H9 (cell line): ENCODE measurements around the gene PCNX2. TPM values are rescaled to one million over a fixed set of nuclear protein-coding genes. Genes with fewer than 3 reads are reported as not detected.

Source experiments
- DNase-seq: peaks from one replicate; pipeline ENCODE4 v3.0.0-alpha.2; 2017
- H2AFZ ChIP-seq: one replicate; pipeline ENCODE4 v1.6.1; 2013; ENCODE audit warnings: mild to moderate bottlenecking, low read length, control low read depth, moderate library complexity
- H2AK5ac ChIP-seq: 2 replicates; pipeline ENCODE4 v1.6.1; 2013; ENCODE audit warnings: low read length, control low read depth, mixed read lengths; ENCODE audit not compliant: insufficient read length
- H2BK120ac ChIP-seq: one replicate; pipeline ENCODE4 v1.6.1; 2013; ENCODE audit warnings: low read depth, mild to moderate bottlenecking, low read length, control low read depth, inconsistent platforms; ENCODE audit not compliant: poor library complexity, severe bottlenecking
- H2BK12ac ChIP-seq: 2 replicates; pipeline ENCODE4 v1.6.1; 2013; ENCODE audit warnings: low read length, control low read depth, mixed read lengths, low read depth; ENCODE audit not compliant: insufficient read length
- H2BK15ac ChIP-seq: 2 replicates; pipeline ENCODE4 v1.6.1; 2013; ENCODE audit warnings: low read depth, low read length, control low read depth
- H2BK20ac ChIP-seq: one replicate; pipeline ENCODE4 v1.6.1; 2013; ENCODE audit warnings: low read depth, mild to moderate bottlenecking, low read length, control low read depth, inconsistent platforms; ENCODE audit not compliant: poor library complexity, severe bottlenecking
- H2BK5ac ChIP-seq: 2 replicates; pipeline ENCODE4 v1.6.1; 2013; ENCODE audit warnings: low read length, control low read depth, mixed read lengths; ENCODE audit not compliant: insufficient read length
- H3K14ac ChIP-seq: 2 replicates; pipeline ENCODE4 v1.6.1; 2013; ENCODE audit warnings: low read length, control low read depth; ENCODE audit not compliant: insufficient read depth
- H3K18ac ChIP-seq: 2 replicates; pipeline ENCODE4 v1.6.1; 2013; ENCODE audit warnings: low read depth, mild to moderate bottlenecking, mixed read lengths, low read length, control low read depth; ENCODE audit not compliant: insufficient read length
- H3K23ac ChIP-seq: 2 replicates; pipeline ENCODE4 v1.6.1; 2013; ENCODE audit warnings: low read length, control low read depth, mixed read lengths, low read depth; ENCODE audit not compliant: insufficient read length
- H3K23me2 ChIP-seq: 2 replicates; pipeline ENCODE4 v1.6.1; 2013; ENCODE audit warnings: low read depth, mild to moderate bottlenecking, mixed read lengths, low read length, control low read depth; ENCODE audit not compliant: insufficient read length, poor library complexity, severe bottlenecking
- H3K27ac ChIP-seq: 2 replicates; pipeline ENCODE4 v1.5.1; 2013; ENCODE audit warnings: low read length, control low read depth, mixed read lengths, low read depth; ENCODE audit not compliant: insufficient read length
- H3K27me3 ChIP-seq: 2 replicates; pipeline ENCODE4 v1.6.1; 2013; ENCODE audit warnings: low read length, control low read depth, inconsistent platforms; ENCODE audit not compliant: insufficient read depth
- H3K4ac ChIP-seq: 2 replicates; pipeline ENCODE4 v1.6.1; 2013; ENCODE audit warnings: low read depth, mild to moderate bottlenecking, control low read depth, inconsistent platforms, low read length, moderate library complexity
- H3K4me1 ChIP-seq: 2 replicates; pipeline ENCODE4 v1.6.1; 2013; ENCODE audit warnings: low read length, control low read depth, inconsistent platforms; ENCODE audit not compliant: insufficient read depth
- H3K4me2 ChIP-seq: 2 replicates; pipeline ENCODE4 v1.6.1; 2013; ENCODE audit warnings: low read length, control low read depth, mixed read lengths; ENCODE audit not compliant: insufficient read length, insufficient read depth
- H3K56ac ChIP-seq: 2 replicates; pipeline ENCODE4 v1.6.1; 2013; ENCODE audit warnings: low read depth, mild to moderate bottlenecking, mixed read lengths, low read length, control low read depth; ENCODE audit not compliant: insufficient read length
- H3K79me1 ChIP-seq: 2 replicates; pipeline ENCODE4 v1.6.1; 2013; ENCODE audit warnings: low read depth, mild to moderate bottlenecking, moderate library complexity, low read length, control low read depth, inconsistent platforms; ENCODE audit not compliant: insufficient read depth, poor library complexity, severe bottlenecking
- H3K79me2 ChIP-seq: 2 replicates; pipeline ENCODE4 v1.6.1; 2013; ENCODE audit warnings: low read length, control low read depth, inconsistent platforms; ENCODE audit not compliant: insufficient read depth
- H3K9ac ChIP-seq: 2 replicates; pipeline ENCODE4 v1.6.1; 2013; ENCODE audit warnings: low read length, control low read depth, mixed read lengths; ENCODE audit not compliant: insufficient read length; ENCODE audit errors: extremely low read depth
- H3K9me3 ChIP-seq: one replicate; pipeline ENCODE4 v1.6.1; 2013; ENCODE audit warnings: low read depth, low read length, inconsistent platforms; ENCODE audit not compliant: control insufficient read depth
- H3T11ph ChIP-seq: one replicate; pipeline ENCODE4 v1.6.1; 2013; ENCODE audit warnings: mild to moderate bottlenecking, low read length, control low read depth, inconsistent platforms
- H4K20me1 ChIP-seq: one replicate; pipeline ENCODE4 v1.6.1; 2013; ENCODE audit not compliant: control insufficient read depth, insufficient read length, insufficient read depth
- H4K5ac ChIP-seq: 2 replicates; pipeline ENCODE4 v1.6.1; 2013; ENCODE audit warnings: low read depth, mild to moderate bottlenecking, mixed read lengths, low read length, control low read depth; ENCODE audit not compliant: insufficient read length
- H4K8ac ChIP-seq: replicated peaks from 2 replicates; pipeline ENCODE4 v1.6.1; 2013; ENCODE audit warnings: low read length, control low read depth, mixed read lengths, low read depth; ENCODE audit not compliant: insufficient read length
- H4K91ac ChIP-seq: 2 replicates; pipeline ENCODE4 v1.6.1; 2013; ENCODE audit warnings: low read depth, mild to moderate bottlenecking, moderate library complexity, mixed read lengths, low read length, control low read depth; ENCODE audit not compliant: insufficient read length
- H3K27ac Mint-ChIP-seq, 3 experiments: 2 replicates in 2 of 3; 3 replicates in 1 of 3; pipeline ENCODE4 v1.8.0; 2020 to 2021; ENCODE audit warnings: mixed read lengths in 3 of 3, mild to moderate bottlenecking in 1 of 3, moderate library complexity in 1 of 3
- H3K27me3 Mint-ChIP-seq: 2 replicates; pipeline ENCODE4 v1.8.0; 2021; ENCODE audit warnings: low read depth, mild to moderate bottlenecking, moderate library complexity, mixed read lengths
- H3K36me3 Mint-ChIP-seq, 3 experiments: 2 replicates in 2 of 3; 3 replicates in 1 of 3; pipeline ENCODE4 v1.8.0; 2020 to 2021; ENCODE audit warnings: low read depth in 3 of 3, mixed read lengths in 3 of 3; ENCODE audit not compliant: insufficient read depth in 1 of 3
- H3K4me1 Mint-ChIP-seq, 2 experiments: 2 replicates each; pipeline ENCODE4 v1.8.0; 2020; ENCODE audit warnings: mixed read lengths in 2 of 2
- H3K4me3 Mint-ChIP-seq, 2 experiments: 2 replicates in 1 of 2; 3 replicates in 1 of 2; pipeline ENCODE4 v1.8.0; 2020 to 2021; ENCODE audit warnings: mild to moderate bottlenecking in 2 of 2, mixed read lengths in 2 of 2, moderate library complexity in 1 of 2
- H3K9me3 Mint-ChIP-seq, 2 experiments: 2 replicates in 1 of 2; 3 replicates in 1 of 2; pipeline ENCODE4 v1.8.0; 2020; ENCODE audit warnings: mild to moderate bottlenecking in 2 of 2, mixed read lengths in 2 of 2, moderate library complexity in 1 of 2
- CTCF ChIP-seq: fragments of 200-600 bp; sonication (generic); conservative IDR thresholded peaks from 3 replicates; pipeline ENCODE4 v1.8.0; 2021; ENCODE audit warnings: antibody characterized with exemption, mild to moderate bottlenecking
- WGBS: extraction: QIAGEN DNeasy Blood & Tissue Kit; methylation state at CpG from one replicate; pipeline ENCODE4 v1.1.7; 2013; ENCODE audit warnings: missing lambda C conversion rate, low lambda C conversion rate, mixed read lengths; ENCODE audit not compliant: insufficient read length; ENCODE audit errors: extremely low coverage; 5-methylcytosine and 5-hydroxymethylcytosine counted together
- total RNA-seq: library from RNA; stranded (reverse); gene quantifications from 2 replicates; pipeline ENCODE4 v1.2.1, GENCODE V29; 2021

PCNX2 gene
- total RNA-seq, 1 experiment from 2014 or later: 45.1 TPM

GRCh38 chr1:233064988-233065387 lies 230.5 kb downstream of the PCNX2 start:
- Histone ChIP-seq H4K8ac (no peak overlapping the region), H3K4me2 (no peak overlapping the region), H3K9me3 (no peaks in the 10 kb centered on the region), H3T11ph (no peak overlapping the region), H2BK15ac (no peak overlapping the region), H3K79me2 (no peaks in the 10 kb centered on the region), H2AFZ (no peak overlapping the region), H4K91ac (no peak overlapping the region), H3K9ac (no peak overlapping the region), H3K79me1 (no peaks in the 10 kb centered on the region), H3K56ac (no peak overlapping the region), H4K20me1 (no peaks in the 10 kb centered on the region), H2BK5ac (no peak overlapping the region), H4K5ac (no peak overlapping the region), H2AK5ac (no peak overlapping the region), H2BK20ac (no peak overlapping the region), H3K18ac (no peak overlapping the region), H3K23ac (no peak overlapping the region), H3K14ac (no peak overlapping the region), H3K27ac (no peak overlapping the region), H3K23me2 (no peaks in the 10 kb centered on the region), H2BK12ac (no peak overlapping the region), H3K4ac (no peak overlapping the region), H3K27me3 (no peaks in the 10 kb centered on the region), H2BK120ac (no peak overlapping the region), H3K4me1 (no peaks in the 10 kb centered on the region)
- TF ChIP-seq CTCF: no peak
- no peaks in the 10 kb centered on the region for H3K9me3 Mint-ChIP-seq
- peaks cover 2 to 9% (median 7%) of the 10 kb centered on the region in 3 experiments; a peak in 5 of 7 replicates for H3K36me3 Mint-ChIP-seq
- H3K27ac Mint-ChIP-seq: no peak overlapping the region
- no peaks in the 10 kb centered on the region for H3K27me3 Mint-ChIP-seq
- H3K4me1 Mint-ChIP-seq: peaks cover 5 to 8% of the 10 kb centered on the region in 2 experiments; a peak in 3 of 4 replicates
- WGBS: no CpG with 5 or more reads among the region's 1 CpG
- DNase-seq: no peak
- H3K4me3 Mint-ChIP-seq: no peak overlapping the region
